GM18861 (cell line): Measurements from ENCODE around the gene NTNG1.
"Not testable (repeated sequence)": the region's sequence is repeated elsewhere in the genome, so short reads cannot be mapped to it uniquely, and the experiment has no call there.

Source experiments
- ATAC-seq: cut with Tn5 transposase; IDR thresholded peaks from one replicate; pipeline ENCODE4 v1.9.1; 2021; ENCODE audit not compliant: unreplicated experiment

Gene NTNG1

GRCh38 chr1:107142666-107143065 is 1.8 kb downstream of the NTNG1 start:
- ATAC-seq = no peak

GRCh38 chr1:107145637-107146036 is 4.8 kb downstream of the NTNG1 start:
- no peak for ATAC-seq

GRCh38 chr1:107147843-107148242 is 7.0 kb downstream of the NTNG1 start:
- ATAC-seq = no peak

GRCh38 chr1:107149946-107150345 is 9.1 kb downstream of the NTNG1 start:
- no peak for ATAC-seq

- no peak for ATAC-seq
Observed at GRCh38 chr1:107151295-107151694, 10.5 kb downstream of the NTNG1 start.

GRCh38 chr1:107152395-107152794 is 11.6 kb downstream of the NTNG1 start:
- no peak for ATAC-seq

- no peak for ATAC-seq
Observed at GRCh38 chr1:107153014-107153413, 12.2 kb downstream of the NTNG1 start.

GRCh38 chr1:107158496-107158895 is 17.7 kb downstream of the NTNG1 start:
- no peak for ATAC-seq

GRCh38 chr1:107158991-107159390 is 18.2 kb downstream of the NTNG1 start:
- ATAC-seq = no peak

GRCh38 chr1:107162745-107163144 is 21.9 kb downstream of the NTNG1 start:
- ATAC-seq = no peak

GRCh38 chr1:107164901-107165300 is 24.1 kb downstream of the NTNG1 start:
- ATAC-seq = not testable (repeated sequence)

- no peak for ATAC-seq
Observed at GRCh38 chr1:107169615-107170014, 28.8 kb downstream of the NTNG1 start.

- ATAC-seq = no peak
Observed at GRCh38 chr1:107171333-107171732, 30.5 kb downstream of the NTNG1 start.

- ATAC-seq = no peak
Observed at GRCh38 chr1:107172450-107173170, 31.8 kb downstream of the NTNG1 start.

GRCh38 chr1:107175102-107175909 is 34.5 kb downstream of the NTNG1 start:
- no peak for ATAC-seq

- no peak for ATAC-seq
Observed at GRCh38 chr1:107181253-107181969, 40.6 kb downstream of the NTNG1 start.

- no peak for ATAC-seq
Observed at GRCh38 chr1:107183011-107183410, 42.2 kb downstream of the NTNG1 start.

GRCh38 chr1:107184888-107185287 is 44.0 kb downstream of the NTNG1 start:
- ATAC-seq = no peak

GRCh38 chr1:107187399-107187798 is 46.6 kb downstream of the NTNG1 start:
- ATAC-seq = no peak

- ATAC-seq = no peak
Observed at GRCh38 chr1:107188160-107188559, 47.3 kb downstream of the NTNG1 start.

- ATAC-seq = no peak
Observed at GRCh38 chr1:107194380-107194779, 53.5 kb downstream of the NTNG1 start.

GRCh38 chr1:107195476-107195875 is 54.6 kb downstream of the NTNG1 start:
- no peak for ATAC-seq
